ENCODE data around the gene TBC1D7.

Gene TBC1D7

DNA sequence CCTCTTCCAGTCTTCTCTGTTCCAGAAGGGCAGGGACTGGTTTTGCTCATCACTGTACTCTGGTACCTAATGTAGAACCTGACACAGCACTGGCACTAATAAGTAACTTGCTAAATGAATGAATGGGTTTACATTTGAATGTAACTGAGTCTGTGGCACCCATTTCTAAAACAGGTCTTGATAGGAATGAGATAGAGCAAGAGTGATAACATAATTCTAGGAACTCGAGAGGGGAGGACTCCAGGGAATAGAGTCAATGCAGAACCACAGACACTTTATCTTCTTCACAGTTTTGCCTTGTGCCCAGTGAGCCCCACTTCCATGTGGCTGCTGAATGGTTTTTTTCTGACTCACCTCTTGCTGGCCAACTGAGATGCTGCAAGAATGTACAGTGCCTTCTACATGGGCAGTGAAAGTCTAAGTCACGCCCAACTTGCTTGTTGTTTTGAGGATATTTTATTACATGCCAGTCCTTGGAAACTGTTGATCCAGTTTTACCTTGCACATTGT is 61.1 kb downstream of the TBC1D7 start:
- peak; percentile 62 for DNase-seq

DNA sequence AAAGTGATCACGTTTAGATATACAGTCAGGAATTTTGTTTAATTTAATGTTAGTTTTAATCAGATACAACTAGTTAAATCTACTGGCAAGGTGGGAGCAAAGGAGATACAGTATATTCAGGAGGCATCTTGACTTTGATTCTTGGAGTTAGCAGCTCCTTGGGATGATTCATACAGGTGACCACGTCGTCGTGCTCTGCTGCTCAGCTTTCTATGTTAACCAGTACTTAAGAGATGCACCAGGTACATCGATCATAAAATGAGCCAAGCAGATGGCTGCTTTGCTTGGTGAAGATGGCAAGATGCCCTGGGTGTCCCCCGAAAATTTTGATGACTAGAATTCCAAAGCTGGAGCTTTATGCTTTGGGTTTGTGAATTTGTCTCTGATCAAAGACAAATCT is 64.7 kb downstream of the TBC1D7 start:
- no peak for DNase-seq

DNA sequence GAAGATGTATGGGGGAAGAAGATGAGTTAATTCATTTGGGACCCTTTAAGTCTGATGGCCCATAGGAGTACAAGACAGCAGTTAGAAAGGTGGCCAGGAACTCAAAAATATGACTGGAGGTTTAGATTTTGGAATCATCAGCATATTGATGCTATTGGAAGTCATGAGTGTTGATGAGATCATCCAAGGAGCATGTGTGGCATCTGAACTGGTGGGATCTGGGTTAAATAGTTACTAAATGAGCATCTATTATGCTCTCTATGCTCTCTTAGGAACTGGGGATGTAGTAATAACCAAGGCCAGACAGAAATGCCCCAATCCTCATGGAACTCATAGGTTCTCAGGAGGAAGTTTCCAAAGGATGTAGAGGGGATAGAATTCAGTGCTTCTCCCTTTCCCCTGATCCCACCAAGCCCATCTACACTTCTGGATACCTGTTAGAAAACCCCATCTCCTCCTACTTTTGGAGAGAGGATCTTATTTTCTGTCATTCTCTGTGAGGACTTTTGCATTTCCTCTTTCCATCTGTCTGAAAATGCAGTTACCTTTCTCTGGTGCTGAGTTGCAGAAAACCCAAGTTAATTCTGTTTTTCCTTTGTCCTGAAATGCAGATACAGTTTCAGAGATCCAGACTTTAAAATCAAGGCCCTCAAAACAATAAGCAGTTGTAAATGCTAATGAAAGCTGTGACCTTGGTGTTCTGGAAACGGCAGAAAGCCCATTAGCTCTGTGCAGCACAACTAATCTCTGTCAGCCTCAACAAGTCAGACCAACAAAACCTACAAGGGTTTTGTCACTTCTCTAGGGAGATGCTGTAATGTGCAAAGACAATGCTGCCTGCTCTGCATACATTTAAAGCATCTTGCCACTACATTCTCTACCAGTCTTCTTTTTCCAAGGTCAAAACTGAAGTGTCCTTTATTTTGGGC is 65.8 kb downstream of the TBC1D7 start:
- no peak for DNase-seq

DNA sequence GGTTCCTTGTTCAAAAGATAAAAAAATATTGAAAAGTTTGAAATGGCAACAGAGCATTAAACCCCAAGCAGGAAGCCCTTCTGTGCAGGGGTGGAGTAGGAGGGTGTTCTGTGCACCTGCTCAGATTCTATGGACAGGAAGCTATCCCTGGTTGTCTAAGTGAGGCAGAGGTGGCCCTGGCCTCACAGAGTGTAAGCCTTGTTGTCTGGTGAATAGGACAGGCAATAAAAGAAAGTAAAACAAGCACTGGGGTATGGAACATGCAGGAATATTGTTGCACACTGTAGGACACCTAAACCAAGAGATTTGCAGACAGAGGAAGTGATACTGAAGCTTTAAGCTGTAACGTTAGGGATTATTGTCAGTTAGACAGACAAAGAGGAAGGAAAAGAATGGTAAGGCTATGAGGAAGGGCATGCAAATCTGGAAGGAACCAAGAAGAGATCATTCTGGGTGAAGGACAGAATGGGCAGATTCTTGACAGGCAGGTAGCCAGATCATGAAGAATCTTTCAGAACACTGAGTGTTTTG is 66.8 kb downstream of the TBC1D7 start:
- no peak for DNase-seq

GRCh38 chr6:13260831-13261230 is 67.5 kb downstream of the TBC1D7 start:
- no peak for DNase-seq

GRCh38 chr6:13260101-13260598 is 68.2 kb downstream of the TBC1D7 start:
- no peak for DNase-seq

DNA sequence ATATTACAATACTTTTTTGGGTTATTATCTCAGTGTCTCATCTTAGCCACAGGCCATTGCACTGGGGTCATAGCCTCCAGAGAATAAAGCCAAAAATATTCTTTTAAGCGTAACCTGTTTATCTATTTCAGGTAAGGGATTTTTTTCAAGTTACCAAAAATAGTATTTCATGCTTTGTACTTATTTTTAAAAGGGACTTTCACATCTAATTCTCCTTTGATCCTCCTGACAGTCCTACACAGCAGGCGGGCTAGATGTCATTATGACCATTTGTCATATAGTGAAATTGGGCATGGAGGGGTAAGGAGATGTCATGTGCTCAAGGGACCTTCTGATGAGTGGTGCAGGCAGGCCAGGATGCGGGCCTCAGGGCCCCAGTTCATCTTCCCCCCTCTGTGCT is 68.9 kb downstream of the TBC1D7 start:
- no peak for DNase-seq

DNA sequence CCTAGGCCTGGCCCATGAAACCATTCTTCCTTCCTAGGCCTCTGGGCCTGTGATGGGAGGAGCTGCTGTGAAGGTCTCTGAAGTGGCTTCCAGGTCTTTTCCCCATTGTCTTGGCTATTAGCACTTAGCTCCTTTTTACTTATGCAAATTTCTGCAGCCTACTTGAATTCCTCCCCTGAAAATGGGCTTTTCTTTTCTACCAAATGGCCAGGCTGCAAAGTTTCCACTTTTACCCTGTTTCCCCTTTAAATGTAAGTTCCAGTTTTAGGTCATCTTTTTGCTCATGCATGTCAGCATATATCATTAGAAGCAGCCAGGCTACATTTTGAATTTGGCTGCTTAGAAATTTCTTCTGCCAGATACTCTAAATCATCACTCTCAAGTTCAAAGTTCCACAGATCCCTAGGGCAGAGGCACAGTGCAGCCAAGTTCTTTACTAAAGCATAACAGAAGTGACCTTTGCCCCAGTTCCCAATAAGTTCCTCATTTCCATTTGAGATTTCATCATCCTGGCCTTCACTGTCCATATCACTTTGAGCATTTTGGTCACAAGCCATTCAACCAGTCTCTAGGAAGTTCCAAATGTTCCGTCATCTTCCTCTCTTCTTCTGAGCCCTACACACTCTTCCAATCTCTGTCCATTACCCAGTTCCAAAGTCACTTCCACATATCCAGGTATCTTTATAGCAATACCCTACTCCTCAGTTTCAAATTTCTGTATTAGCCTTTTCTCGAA is 71.9 kb downstream of the TBC1D7 start:
- DNase-seq = no peak

All from activated CD4-positive, alpha-beta T cell treated with anti-CD3 and anti-CD28 coated beads, Interleukin-2, amount 50 U/mL, for 16 hours (primary cell).